ENCODE results near the gene NFIA.

The NFIA gene

GRCh38 chr1:61227857-61228550, 145.6 kb downstream of the NFIA start:
- TF ChIP-seq, protein P1, sequence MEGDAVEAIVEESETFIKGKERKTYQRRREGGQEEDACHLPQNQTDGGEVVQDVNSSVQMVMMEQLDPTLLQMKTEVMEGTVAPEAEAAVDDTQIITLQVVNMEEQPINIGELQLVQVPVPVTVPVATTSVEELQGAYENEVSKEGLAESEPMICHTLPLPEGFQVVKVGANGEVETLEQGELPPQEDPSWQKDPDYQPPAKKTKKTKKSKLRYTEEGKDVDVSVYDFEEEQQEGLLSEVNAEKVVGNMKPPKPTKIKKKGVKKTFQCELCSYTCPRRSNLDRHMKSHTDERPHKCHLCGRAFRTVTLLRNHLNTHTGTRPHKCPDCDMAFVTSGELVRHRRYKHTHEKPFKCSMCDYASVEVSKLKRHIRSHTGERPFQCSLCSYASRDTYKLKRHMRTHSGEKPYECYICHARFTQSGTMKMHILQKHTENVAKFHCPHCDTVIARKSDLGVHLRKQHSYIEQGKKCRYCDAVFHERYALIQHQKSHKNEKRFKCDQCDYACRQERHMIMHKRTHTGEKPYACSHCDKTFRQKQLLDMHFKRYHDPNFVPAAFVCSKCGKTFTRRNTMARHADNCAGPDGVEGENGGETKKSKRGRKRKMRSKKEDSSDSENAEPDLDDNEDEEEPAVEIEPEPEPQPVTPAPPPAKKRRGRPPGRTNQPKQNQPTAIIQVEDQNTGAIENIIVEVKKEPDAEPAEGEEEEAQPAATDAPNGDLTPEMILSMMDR (IDR thresholded peaks at IDR 0.05; ENCODE audit: low read depth, low read length): no peak
- no peak overlapping the region for H3K4me3 ChIP-seq (replicated peaks in 1 of 2; ENCODE audit: low read depth in 2 of 2, low read length in 2 of 2)
- DNase-seq (ENCODE audit: low read depth in 2 of 2): no peak

DNA sequence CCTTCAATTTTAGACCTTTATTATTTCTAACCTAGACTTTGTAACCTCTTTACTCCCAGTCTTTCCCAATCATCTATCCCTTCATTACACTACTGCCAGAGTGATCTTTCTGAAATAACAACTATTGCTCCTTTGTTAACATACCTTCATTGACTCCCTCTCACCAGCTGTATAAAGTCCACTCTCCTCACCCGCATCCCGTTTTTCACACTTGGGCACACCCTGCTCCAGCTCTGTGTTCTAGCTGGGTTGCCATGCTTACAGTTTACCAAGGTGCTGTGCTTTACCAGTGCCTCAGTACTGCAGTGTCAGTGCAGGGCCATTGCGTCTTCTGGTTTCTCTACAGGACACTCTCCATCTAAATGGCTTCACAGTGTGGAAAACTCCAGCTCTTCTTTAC, 148.2 kb downstream of the NFIA start:
- TF ChIP-seq, protein P1 (IDR thresholded peaks at IDR 0.05; ENCODE audit: low read depth, low read length): no peak
- DNase-seq (ENCODE audit: low read depth in 2 of 2): no peak
- no peak overlapping the region for H3K4me3 ChIP-seq (replicated peaks in 1 of 2; ENCODE audit: low read depth in 2 of 2, low read length in 2 of 2)

GRCh38 chr1:61231795-61232194, 149.4 kb downstream of the NFIA start:
- H3K4me3 ChIP-seq (replicated peaks in 1 of 2; ENCODE audit: low read depth in 2 of 2, low read length in 2 of 2): no peak overlapping the region
- DNase-seq (ENCODE audit: low read depth in 2 of 2): no peak
- TF ChIP-seq, protein P1 (IDR thresholded peaks at IDR 0.05; ENCODE audit: low read depth, low read length): no peak

- no peak for DNase-seq (ENCODE audit: low read depth in 2 of 2)
- TF ChIP-seq, protein P1 (IDR thresholded peaks at IDR 0.05; ENCODE audit: low read depth, low read length): no peak
- no peak overlapping the region for H3K4me3 ChIP-seq (replicated peaks in 1 of 2; ENCODE audit: low read depth in 2 of 2, low read length in 2 of 2)
These were observed 150.8 kb downstream of the NFIA start for GRCh38 chr1:61233121-61233660.

DNA sequence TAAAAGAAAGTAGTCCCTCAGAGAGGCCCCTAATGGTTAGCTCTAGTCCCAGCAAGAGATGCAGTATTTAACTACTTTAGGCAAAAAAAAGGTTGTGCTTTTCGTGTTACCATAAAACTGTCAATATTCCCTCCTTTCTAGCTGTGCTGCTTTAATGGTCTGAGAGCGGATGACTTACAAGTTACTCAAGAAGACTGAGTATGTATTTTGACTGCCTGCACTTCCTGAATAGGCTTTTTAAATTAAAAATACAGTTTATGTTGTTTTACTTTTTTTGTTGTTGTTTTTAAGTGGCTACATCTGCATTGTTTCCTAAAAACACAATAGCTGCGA, 152.2 kb downstream of the NFIA start:
- no peak overlapping the region for H3K4me3 ChIP-seq (replicated peaks in 1 of 2; ENCODE audit: low read depth in 2 of 2, low read length in 2 of 2)
- TF ChIP-seq, protein P1 (IDR thresholded peaks at IDR 0.05; ENCODE audit: low read depth, low read length): no peak
- DNase-seq (ENCODE audit: low read depth in 2 of 2): no peak

GRCh38 chr1:61237147-61237546, 154.8 kb downstream of the NFIA start:
- TF ChIP-seq, protein P1 (IDR thresholded peaks at IDR 0.05; ENCODE audit: low read depth, low read length): no peak
- no peak overlapping the region for H3K4me3 ChIP-seq (replicated peaks in 1 of 2; ENCODE audit: low read depth in 2 of 2, low read length in 2 of 2)
- no peak for DNase-seq (ENCODE audit: low read depth in 2 of 2)
